ENCODE measurements around the gene RUNX2. TPM values are rescaled to one million over a fixed set of nuclear protein-coding genes. Genes with fewer than 3 reads are reported as not detected.

RUNX2 gene
- total RNA-seq, 1 donor from 2014 or later, result 1.8 TPM

GRCh38 chr6:45562171-45562570 lies 234.0 kb downstream of the RUNX2 start:
- no peak overlapping the region for H3K27ac Mint-ChIP-seq
- H3K4me3 Mint-ChIP-seq, result no peak overlapping the region
- ChIA-PET POLR2A (no interaction called here), CTCF (interaction anchor here (1.2 kb wide), 1 partner anchor 368 kb away, joined by 3 read pairs; no protein-coding TSS in a partner anchor)
- ATAC-seq (ENCODE audit: low read depth) (no peak), DNase-seq (no peak)
- intact Hi-C loops (cut with micrococcal nuclease), result no loop called here
- H3K9me3 Mint-ChIP-seq, result no peaks in the 10 kb centered on the region
- no peaks in the 10 kb centered on the region for H3K36me3 Mint-ChIP-seq (ENCODE audit: low read depth)
- H3K4me1 Mint-ChIP-seq, result peaks cover 7% of the 10 kb centered on the region
- no peak for TF ChIP-seq CTCF (IDR thresholded peaks at IDR 0.05)
- no peaks in the 10 kb centered on the region for H3K27me3 Mint-ChIP-seq

- ChIA-PET CTCF (interaction anchor here (1.2 kb wide), 1 partner anchor 367 kb away, joined by 3 read pairs; no protein-coding TSS in a partner anchor), POLR2A (no interaction called here)
- intact Hi-C loops (cut with micrococcal nuclease), result no loop called here
Observed at GRCh38 chr6:45563041-45563440, 234.9 kb downstream of the RUNX2 start.

GRCh38 chr6:45563844-45564243 lies 235.7 kb downstream of the RUNX2 start:
- Mint-ChIP-seq H3K4me3 (no peak overlapping the region), H3K36me3 (ENCODE audit: low read depth) (no peaks in the 10 kb centered on the region), H3K4me1 (peaks cover 6% of the 10 kb centered on the region), H3K27me3 (no peaks in the 10 kb centered on the region), H3K9me3 (no peaks in the 10 kb centered on the region), H3K27ac (no peak overlapping the region)
- ATAC-seq (ENCODE audit: low read depth) (no peak), DNase-seq (no peak)
- CTCF ChIA-PET, result no interaction called here
- intact Hi-C loops (cut with micrococcal nuclease), result no loop called here
- TF ChIP-seq CTCF (IDR thresholded peaks at IDR 0.05), result no peak
- POLR2A ChIA-PET, result no interaction called here

More at GRCh38 chr6:45563041-45563440, 234.9 kb downstream of the RUNX2 start:
- DNase-seq (no peak), ATAC-seq (ENCODE audit: low read depth) (no peak)
- no peaks in the 10 kb centered on the region for H3K9me3 Mint-ChIP-seq
- H3K4me3 Mint-ChIP-seq, result no peak overlapping the region
- H3K27ac Mint-ChIP-seq, result no peak overlapping the region
- H3K27me3 Mint-ChIP-seq, result no peaks in the 10 kb centered on the region
- H3K36me3 Mint-ChIP-seq (ENCODE audit: low read depth), result no peaks in the 10 kb centered on the region
- H3K4me1 Mint-ChIP-seq, result peaks cover 7% of the 10 kb centered on the region
- no peak for TF ChIP-seq CTCF (IDR thresholded peaks at IDR 0.05)

- no peak for TF ChIP-seq CTCF (IDR thresholded peaks at IDR 0.05)
- H3K9me3 Mint-ChIP-seq, result no peaks in the 10 kb centered on the region
- H3K27me3 Mint-ChIP-seq, result no peaks in the 10 kb centered on the region
- intact Hi-C loops (cut with micrococcal nuclease), result no loop called here
- ATAC-seq (ENCODE audit: low read depth) (no peak), DNase-seq (no peak)
- no peaks in the 10 kb centered on the region for H3K4me1 Mint-ChIP-seq
- no peaks in the 10 kb centered on the region for H3K36me3 Mint-ChIP-seq (ENCODE audit: low read depth)
- POLR2A ChIA-PET, result no interaction called here
- no peak overlapping the region for H3K27ac Mint-ChIP-seq
- CTCF ChIA-PET, result no interaction called here
- H3K4me3 Mint-ChIP-seq, result no peak overlapping the region
Observed at GRCh38 chr6:45566882-45567281, 238.8 kb downstream of the RUNX2 start.

GRCh38 chr6:45567879-45568278 lies 239.7 kb downstream of the RUNX2 start:
- Mint-ChIP-seq H3K27ac (no peak overlapping the region), H3K9me3 (no peaks in the 10 kb centered on the region), H3K4me1 (peaks cover 2% of the 10 kb centered on the region), H3K36me3 (ENCODE audit: low read depth) (no peaks in the 10 kb centered on the region), H3K4me3 (no peak overlapping the region), H3K27me3 (no peaks in the 10 kb centered on the region)
- POLR2A ChIA-PET, result no interaction called here
- CTCF ChIA-PET, result no interaction called here
- intact Hi-C loops (cut with micrococcal nuclease), result no loop called here
- TF ChIP-seq CTCF (IDR thresholded peaks at IDR 0.05), result no peak
- ATAC-seq (ENCODE audit: low read depth) (no peak), DNase-seq (no peak)
